Measurements from ENCODE around the gene CEPT1. TPM values are rescaled to one million over a fixed set of nuclear protein-coding genes. Genes with fewer than 3 reads are reported as not detected.

CEPT1 gene
- total RNA-seq, 6 donors from 2014 or later = 27.2 to 71.7 (median 35.3) TPM

- H3K36me3 ChIP-seq = peaks cover 5 to 70% (median 14%) of the 10 kb centered on the region in 4 donors
- H3K4me3 ChIP-seq = no peak overlapping the region
- no peaks in the 10 kb centered on the region for H3K9me3 ChIP-seq
- WGBS, 2 donors = 55 to 70% methylated on average over 3 of the region's 3 CpGs
- H3K27me3 ChIP-seq = no peaks in the 10 kb centered on the region
- no peak for TF ChIP-seq EP300 (IDR thresholded peaks at IDR 0.05)
- TF ChIP-seq, protein P1, sequence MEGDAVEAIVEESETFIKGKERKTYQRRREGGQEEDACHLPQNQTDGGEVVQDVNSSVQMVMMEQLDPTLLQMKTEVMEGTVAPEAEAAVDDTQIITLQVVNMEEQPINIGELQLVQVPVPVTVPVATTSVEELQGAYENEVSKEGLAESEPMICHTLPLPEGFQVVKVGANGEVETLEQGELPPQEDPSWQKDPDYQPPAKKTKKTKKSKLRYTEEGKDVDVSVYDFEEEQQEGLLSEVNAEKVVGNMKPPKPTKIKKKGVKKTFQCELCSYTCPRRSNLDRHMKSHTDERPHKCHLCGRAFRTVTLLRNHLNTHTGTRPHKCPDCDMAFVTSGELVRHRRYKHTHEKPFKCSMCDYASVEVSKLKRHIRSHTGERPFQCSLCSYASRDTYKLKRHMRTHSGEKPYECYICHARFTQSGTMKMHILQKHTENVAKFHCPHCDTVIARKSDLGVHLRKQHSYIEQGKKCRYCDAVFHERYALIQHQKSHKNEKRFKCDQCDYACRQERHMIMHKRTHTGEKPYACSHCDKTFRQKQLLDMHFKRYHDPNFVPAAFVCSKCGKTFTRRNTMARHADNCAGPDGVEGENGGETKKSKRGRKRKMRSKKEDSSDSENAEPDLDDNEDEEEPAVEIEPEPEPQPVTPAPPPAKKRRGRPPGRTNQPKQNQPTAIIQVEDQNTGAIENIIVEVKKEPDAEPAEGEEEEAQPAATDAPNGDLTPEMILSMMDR (IDR thresholded peaks at IDR 0.05) = no peak
- TF ChIP-seq POLR2A (IDR thresholded peaks at IDR 0.05) = no peak
- TF ChIP-seq POLR2AphosphoS5 (IDR thresholded peaks at IDR 0.05) = no peak
- ATAC-seq (ENCODE audit: low FRiP score in 2 of 2) = no peak
- DNase-seq = no peak
- no peak overlapping the region for H3K27ac ChIP-seq
- peaks cover 0 to 9% (median 3%) of the 10 kb centered on the region in 4 donors for H3K4me1 ChIP-seq
These were observed 11.8 kb downstream of the CEPT1 start for GRCh38 chr1:111151838-111152237.

GRCh38 chr1:111154021-111154999, 14.3 kb downstream of the CEPT1 start:
- Histone ChIP-seq H3K27ac (no peak overlapping the region), H3K27me3 (no peaks in the 10 kb centered on the region), H3K9me3 (no peaks in the 10 kb centered on the region), H3K36me3 (peaks cover 0 to 66% (median 12%) of the 10 kb centered on the region in 4 donors), H3K4me1 (peaks cover 0 to 9% (median 0%) of the 10 kb centered on the region in 4 donors), H3K4me3 (no peak overlapping the region)
- TF ChIP-seq POLR2A (IDR thresholded peaks at IDR 0.05) = no peak
- no peak for TF ChIP-seq EP300 (IDR thresholded peaks at IDR 0.05)
- TF ChIP-seq, protein P1 (IDR thresholded peaks at IDR 0.05) = no peak
- no peak for TF ChIP-seq POLR2AphosphoS5 (IDR thresholded peaks at IDR 0.05)
- 96% methylated on average over 5 of the region's 5 CpGs for WGBS, 2 donors
- DNase-seq (no peak), ATAC-seq (ENCODE audit: low FRiP score in 2 of 2) (no peak)

GRCh38 chr1:111157431-111157830, 17.4 kb downstream of the CEPT1 start:
- Histone ChIP-seq H3K27me3 (no peaks in the 10 kb centered on the region), H3K4me3 (no peak overlapping the region), H3K4me1 (peaks cover 0 to 9% (median 4%) of the 10 kb centered on the region in 4 donors), H3K27ac (no peak overlapping the region), H3K36me3 (peaks cover 3 to 69% (median 10%) of the 10 kb centered on the region in 4 donors), H3K9me3 (no peaks in the 10 kb centered on the region)
- ATAC-seq (ENCODE audit: low FRiP score in 2 of 2) = no peak
- WGBS, 2 donors = 98 to 99% methylated on average over 2 of the region's 2 CpGs
- no peak for DNase-seq
- TF ChIP-seq, protein P1 (IDR thresholded peaks at IDR 0.05) = no peak
- TF ChIP-seq EP300 (IDR thresholded peaks at IDR 0.05) (no peak), POLR2AphosphoS5 (IDR thresholded peaks at IDR 0.05) (no peak), POLR2A (IDR thresholded peaks at IDR 0.05) (no peak)

DNA sequence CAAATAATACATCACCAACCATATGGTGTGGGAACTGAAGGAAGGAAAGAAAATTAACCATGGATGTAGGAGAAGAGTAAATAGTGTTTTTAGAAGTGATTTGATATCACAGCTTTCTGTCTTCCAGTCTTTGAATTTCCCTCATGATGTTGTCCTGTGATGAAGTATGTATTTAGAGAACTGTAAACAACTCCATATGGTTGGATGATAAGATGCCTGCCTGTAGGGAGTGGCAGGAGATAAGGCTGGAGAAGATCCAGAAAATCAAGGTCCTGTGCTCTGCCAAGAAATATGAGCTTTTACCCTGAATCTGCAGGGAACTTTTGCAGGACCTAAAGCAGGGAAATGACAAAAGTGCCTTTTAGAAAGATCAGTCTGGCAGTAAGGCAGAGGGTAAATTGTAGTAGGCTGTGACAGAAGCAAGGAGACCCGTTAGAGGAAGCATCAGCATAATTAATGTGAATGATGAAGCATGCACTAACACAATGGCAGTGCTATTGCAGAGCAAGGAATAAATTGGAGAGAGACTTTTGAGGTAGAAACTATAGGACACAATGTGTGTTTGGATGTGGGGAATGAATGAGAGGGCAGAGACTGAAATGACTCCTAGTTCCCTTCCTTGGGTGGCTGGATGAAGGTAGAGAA, 21.9 kb downstream of the CEPT1 start:
- Histone ChIP-seq H3K4me1 (peaks cover 0 to 9% (median 4%) of the 10 kb centered on the region in 4 donors), H3K4me3 (no peak overlapping the region), H3K27me3 (no peaks in the 10 kb centered on the region), H3K27ac (no peak overlapping the region), H3K9me3 (no peaks in the 10 kb centered on the region), H3K36me3 (peaks cover 0 to 51% (median 1%) of the 10 kb centered on the region in 4 donors)
- whole genome bisulfite sequencing, 2 donors = 36 to 41% methylated on average over 1 of the region's 1 CpG
- DNase-seq (no peak), ATAC-seq (ENCODE audit: low FRiP score in 2 of 2) (no peak)
- TF ChIP-seq POLR2A (IDR thresholded peaks at IDR 0.05) (no peak), EP300 (IDR thresholded peaks at IDR 0.05) (no peak), POLR2AphosphoS5 (IDR thresholded peaks at IDR 0.05) (no peak)
- TF ChIP-seq, protein P1 (IDR thresholded peaks at IDR 0.05) = no peak
